ENCODE measurements around the gene CNPY2.

CNPY2 gene

GRCh38 chr12:56304276-56304675 lies 11.5 kb downstream of the CNPY2 start:
- TF ChIP-seq CTCF (IDR thresholded peaks at IDR 0.05) = no peak
- Histone ChIP-seq H3K4me1 (ENCODE audit: control insufficient read depth in 1 of 2, insufficient read depth in 1 of 2, low read depth in 1 of 2, low read length in 1 of 2) (peaks cover 14 to 19% of the 10 kb centered on the region in 2 experiments), H3K36me3 (peaks cover 4% of the 10 kb centered on the region), H3K27me3 (no peaks in the 10 kb centered on the region), H3K27ac (no peak overlapping the region), H3K9me3 (no peaks in the 10 kb centered on the region), H3K4me3 (ENCODE audit: low read depth in 1 of 2, low read length in 1 of 2) (no peak overlapping the region)

GRCh38 chr12:56300644-56301464 lies 14.9 kb downstream of the CNPY2 start:
- H3K27ac ChIP-seq = peak overlapping the region; percentile 98
- H3K36me3 ChIP-seq = no peaks in the 10 kb centered on the region
- peaks cover 49 to 53% of the 10 kb centered on the region in 2 experiments for H3K4me1 ChIP-seq (ENCODE audit: control insufficient read depth in 1 of 2, insufficient read depth in 1 of 2, low read depth in 1 of 2, low read length in 1 of 2)
- H3K27me3 ChIP-seq = no peaks in the 10 kb centered on the region
- H3K9me3 ChIP-seq = no peaks in the 10 kb centered on the region
- no peak for TF ChIP-seq CTCF (IDR thresholded peaks at IDR 0.05)
- H3K4me3 ChIP-seq (ENCODE audit: low read depth in 1 of 2, low read length in 1 of 2) = peak overlapping the region; percentile 89 to 99

GRCh38 chr12:56299853-56300643 lies 15.7 kb downstream of the CNPY2 start, which contains the start of gene CS:
Gene CS, minus strand, starts transcription at chr12:56300330. Its CDS starts 129 bp downstream, at chr12:56300201.
- Histone ChIP-seq H3K9me3 (no peaks in the 10 kb centered on the region), H3K4me3 (ENCODE audit: low read depth in 1 of 2, low read length in 1 of 2) (peak within 1 kb of the TSS; percentile 89 to 99), H3K27me3 (no peaks in the 10 kb centered on the region), H3K27ac (peak within 1 kb of the TSS; percentile 98), H3K36me3 (no peaks in the 10 kb centered on the region), H3K4me1 (ENCODE audit: control insufficient read depth in 1 of 2, insufficient read depth in 1 of 2, low read depth in 1 of 2, low read length in 1 of 2) (peaks cover 53 to 54% of the 10 kb centered on the region in 2 experiments)
- peak; percentile 26 for TF ChIP-seq CTCF (IDR thresholded peaks at IDR 0.05)

- Histone ChIP-seq H3K27ac (peak overlapping the region; percentile 98), H3K27me3 (no peaks in the 10 kb centered on the region), H3K4me3 (ENCODE audit: low read depth in 1 of 2, low read length in 1 of 2) (peak overlapping the region; percentile 89 to 99), H3K4me1 (ENCODE audit: control insufficient read depth in 1 of 2, insufficient read depth in 1 of 2, low read depth in 1 of 2, low read length in 1 of 2) (peaks cover 54 to 57% of the 10 kb centered on the region in 2 experiments), H3K36me3 (no peaks in the 10 kb centered on the region), H3K9me3 (no peaks in the 10 kb centered on the region)
- TF ChIP-seq CTCF (IDR thresholded peaks at IDR 0.05) = no peak
These were observed 16.4 kb downstream of the CNPY2 start for GRCh38 chr12:56299308-56299852.

- TF ChIP-seq CTCF (IDR thresholded peaks at IDR 0.05) = no peak
- Histone ChIP-seq H3K4me1 (ENCODE audit: control insufficient read depth in 1 of 2, insufficient read depth in 1 of 2, low read depth in 1 of 2, low read length in 1 of 2) (peaks cover 58 to 60% of the 10 kb centered on the region in 2 experiments), H3K27me3 (no peaks in the 10 kb centered on the region), H3K36me3 (no peaks in the 10 kb centered on the region), H3K9me3 (no peaks in the 10 kb centered on the region), H3K4me3 (ENCODE audit: low read depth in 1 of 2, low read length in 1 of 2) (peak overlapping the region; percentile 89 to 99), H3K27ac (peak overlapping the region; percentile 98)
These were observed 17.0 kb downstream of the CNPY2 start for GRCh38 chr12:56298828-56299227.

All from neutrophil (primary cell).